Measurements from ENCODE around the gene LSP1.

- TF ChIP-seq REST (IDR thresholded peaks at IDR 0.05) (no peak), HNF4A (conservative IDR thresholded peaks at IDR 0.05) (no peak), CTCF (IDR thresholded peaks at IDR 0.05; ENCODE audit: low read depth, low read length, missing input control) (no peak), YY1 (IDR thresholded peaks at IDR 0.05) (no peak), RAD21 (IDR thresholded peaks at IDR 0.05) (no peak)
Measured at GRCh38 chr11:1841511-1842148, 11.3 kb upstream of the LSP1 start.

Data from liver (tissue), 3 donors.